ENCODE measurements around the gene ACR.

Gene ACR

GRCh38 chr22:50722716-50723428 lies 15.1 kb upstream of the ACR start:
- no peak for DNase-seq (ENCODE audit: low read depth)
- TF ChIP-seq, protein P1, sequence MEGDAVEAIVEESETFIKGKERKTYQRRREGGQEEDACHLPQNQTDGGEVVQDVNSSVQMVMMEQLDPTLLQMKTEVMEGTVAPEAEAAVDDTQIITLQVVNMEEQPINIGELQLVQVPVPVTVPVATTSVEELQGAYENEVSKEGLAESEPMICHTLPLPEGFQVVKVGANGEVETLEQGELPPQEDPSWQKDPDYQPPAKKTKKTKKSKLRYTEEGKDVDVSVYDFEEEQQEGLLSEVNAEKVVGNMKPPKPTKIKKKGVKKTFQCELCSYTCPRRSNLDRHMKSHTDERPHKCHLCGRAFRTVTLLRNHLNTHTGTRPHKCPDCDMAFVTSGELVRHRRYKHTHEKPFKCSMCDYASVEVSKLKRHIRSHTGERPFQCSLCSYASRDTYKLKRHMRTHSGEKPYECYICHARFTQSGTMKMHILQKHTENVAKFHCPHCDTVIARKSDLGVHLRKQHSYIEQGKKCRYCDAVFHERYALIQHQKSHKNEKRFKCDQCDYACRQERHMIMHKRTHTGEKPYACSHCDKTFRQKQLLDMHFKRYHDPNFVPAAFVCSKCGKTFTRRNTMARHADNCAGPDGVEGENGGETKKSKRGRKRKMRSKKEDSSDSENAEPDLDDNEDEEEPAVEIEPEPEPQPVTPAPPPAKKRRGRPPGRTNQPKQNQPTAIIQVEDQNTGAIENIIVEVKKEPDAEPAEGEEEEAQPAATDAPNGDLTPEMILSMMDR (conservative IDR thresholded peaks at IDR 0.05; ENCODE audit: low read depth, low read length): no peak
- H3K4me3 ChIP-seq (ENCODE audit: low read length): no peak overlapping the region

DNA sequence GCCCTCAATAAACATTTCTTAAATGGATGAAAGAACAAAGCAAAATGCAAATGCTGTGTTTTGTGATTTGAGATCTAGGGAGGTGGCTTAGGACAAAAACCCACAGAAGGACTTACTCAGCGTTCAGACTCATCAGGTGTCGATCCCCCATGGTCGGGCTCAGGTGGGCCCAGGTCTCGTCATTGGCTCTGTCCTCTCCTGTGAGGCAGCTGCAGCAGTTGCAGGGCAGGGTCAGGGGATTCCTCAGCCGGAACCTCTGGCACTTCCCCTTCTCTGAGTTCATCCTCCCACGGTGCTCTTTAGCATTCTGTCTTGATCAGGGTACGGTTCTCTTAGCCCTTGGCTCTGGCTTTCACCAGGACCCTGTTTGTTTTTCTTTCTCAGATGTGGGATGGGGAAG lies 14.0 kb upstream of the ACR start:
- DNase-seq (ENCODE audit: low read depth): no peak
- TF ChIP-seq, protein P1 (conservative IDR thresholded peaks at IDR 0.05; ENCODE audit: low read depth, low read length): no peak
- H3K4me3 ChIP-seq (ENCODE audit: low read length): no peak overlapping the region

DNA sequence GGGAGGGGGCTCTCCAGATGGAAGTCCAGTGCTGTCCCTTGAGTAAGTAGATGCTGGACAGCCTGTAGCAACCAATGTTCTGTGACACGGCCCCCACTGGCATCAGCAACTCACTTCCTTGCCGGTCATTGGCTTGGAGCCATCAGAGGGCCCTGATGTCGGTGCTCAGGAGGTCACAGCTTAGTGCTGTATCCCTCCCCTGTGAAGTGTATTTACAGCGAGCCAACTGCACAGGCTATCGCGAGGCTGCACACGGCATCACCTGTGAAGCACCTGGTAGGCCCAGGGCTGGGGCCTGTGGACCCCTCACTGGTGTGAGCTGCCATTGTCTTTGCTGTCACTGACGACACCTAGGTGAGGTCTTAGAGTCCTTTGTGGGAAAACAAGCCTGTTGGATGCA lies 13.4 kb upstream of the ACR start:
- H3K4me3 ChIP-seq (ENCODE audit: low read length): no peak overlapping the region
- DNase-seq (ENCODE audit: low read depth): no peak
- TF ChIP-seq, protein P1 (conservative IDR thresholded peaks at IDR 0.05; ENCODE audit: low read depth, low read length): no peak

GRCh38 chr22:50725597-50725996 lies 12.4 kb upstream of the ACR start:
- H3K4me3 ChIP-seq (ENCODE audit: low read length): no peak overlapping the region
- TF ChIP-seq, protein P1 (conservative IDR thresholded peaks at IDR 0.05; ENCODE audit: low read depth, low read length): no peak
- no peak for DNase-seq (ENCODE audit: low read depth)

DNA sequence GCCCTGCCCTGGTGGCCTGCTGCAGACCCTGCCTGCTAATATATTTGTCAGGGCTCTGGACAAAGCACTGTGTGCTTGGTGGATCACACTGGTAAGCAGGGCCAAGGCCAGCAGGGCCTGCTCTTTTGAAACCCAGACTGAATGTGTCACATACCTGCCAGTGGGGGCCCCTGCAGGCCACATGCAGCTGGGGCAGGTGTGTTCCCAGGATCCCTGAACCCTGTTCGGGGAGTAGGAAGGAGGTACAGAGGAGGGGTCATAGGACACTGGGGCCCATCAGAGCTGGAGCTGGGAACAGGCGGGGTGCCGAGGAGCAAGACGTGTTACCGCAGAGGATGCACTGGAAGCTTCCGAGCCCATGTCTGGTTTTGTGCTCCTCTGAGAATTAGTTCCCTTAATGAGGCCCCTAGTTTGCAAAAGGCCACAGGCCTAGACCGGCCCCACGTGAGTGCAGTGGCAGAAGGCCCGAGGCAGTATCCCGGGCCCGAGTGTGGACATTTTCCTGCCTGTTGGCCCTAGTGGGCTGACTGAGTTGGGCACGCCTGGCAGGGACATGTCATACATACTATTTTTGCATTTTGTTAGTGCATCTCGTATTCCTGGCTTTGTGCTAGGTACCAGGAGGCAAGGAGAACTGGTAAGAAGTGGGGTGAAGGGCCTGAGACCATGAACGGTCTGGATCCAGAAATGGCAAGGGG lies 11.2 kb upstream of the ACR start:
- no peak for DNase-seq (ENCODE audit: low read depth)
- TF ChIP-seq, protein P1 (conservative IDR thresholded peaks at IDR 0.05; ENCODE audit: low read depth, low read length): no peak
- no peak overlapping the region for H3K4me3 ChIP-seq (ENCODE audit: low read length)

DNA sequence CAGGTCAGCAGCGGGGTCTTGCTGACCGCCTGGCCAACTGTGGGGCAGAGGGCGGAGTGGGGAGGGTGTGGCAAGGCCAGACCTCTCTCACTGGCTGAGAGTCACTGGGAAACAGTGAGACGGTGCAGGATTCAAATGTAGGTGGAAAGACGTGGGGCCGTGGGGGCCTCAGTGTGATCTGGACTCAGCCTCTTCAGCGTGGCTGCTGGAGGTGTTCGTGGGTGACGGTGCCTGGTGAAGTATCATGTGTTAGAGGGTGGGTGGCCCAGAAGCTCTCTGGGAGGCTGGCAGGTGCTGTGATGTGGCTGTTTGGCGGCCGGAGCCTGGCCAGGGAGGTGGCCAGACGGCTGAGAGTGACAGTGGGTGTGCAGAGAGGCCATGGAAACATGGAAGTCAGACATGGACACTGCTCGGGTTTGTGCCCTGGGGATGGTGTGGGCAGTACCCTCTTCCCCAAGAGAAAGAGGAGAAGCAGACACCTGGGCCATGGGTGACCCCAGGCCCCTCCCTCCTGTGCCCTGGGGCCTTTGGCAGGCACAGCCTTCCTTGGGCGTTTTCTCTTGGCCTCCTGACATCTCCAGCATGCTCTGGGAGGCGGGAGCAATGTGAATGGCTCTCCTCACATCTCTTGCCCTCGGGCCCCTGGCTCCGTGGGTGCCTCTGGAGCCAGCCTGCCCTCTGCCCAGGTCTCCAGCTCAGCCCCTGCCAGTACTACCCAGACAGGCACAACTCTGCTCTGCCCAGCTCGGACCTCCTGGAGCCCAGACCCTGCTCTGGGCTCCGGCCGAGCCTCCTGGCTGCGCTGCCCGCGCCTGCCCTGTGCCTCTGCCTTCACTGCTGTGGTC lies 10.1 kb upstream of the ACR start:
- no peak for DNase-seq (ENCODE audit: low read depth)
- TF ChIP-seq, protein P1 (conservative IDR thresholded peaks at IDR 0.05; ENCODE audit: low read depth, low read length): no peak
- no peak overlapping the region for H3K4me3 ChIP-seq (ENCODE audit: low read length)

Data from retinal pigment epithelial cell (primary cell).